Dedifferentiated amniotic fluid mesenchymal stem cell (primary cell): ENCODE results near the gene FCER1G.

Experiments
- DNase-seq: peaks from one replicate; pipeline ENCODE4 v3.0.0-alpha.2; 2016; ENCODE audit errors: extremely low spot score

The FCER1G gene

DNA sequence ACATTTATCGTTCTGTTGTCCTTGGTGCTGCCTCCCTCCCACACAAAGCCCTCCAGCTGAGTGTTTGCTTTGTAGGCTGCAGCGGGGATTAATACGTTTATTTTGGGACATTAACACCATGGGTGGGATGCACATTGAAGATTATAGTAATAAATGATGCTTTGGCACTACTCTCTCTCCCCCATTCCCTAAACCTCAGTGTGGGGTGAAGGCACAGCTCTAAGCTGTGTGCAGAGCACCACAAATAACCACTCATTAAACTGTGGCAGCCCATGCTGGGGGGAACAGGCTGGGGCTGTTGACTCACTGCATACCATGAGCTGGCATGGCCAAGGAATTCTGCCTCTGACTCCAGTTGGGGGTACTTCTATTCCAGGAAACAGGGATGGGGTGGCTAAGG lies 51.1 kb downstream of the FCER1G start:
- DNase-seq: no peak

GRCh38 chr1:161266836-161267235 lies 51.7 kb downstream of the FCER1G start:
- no peak for DNase-seq

DNA sequence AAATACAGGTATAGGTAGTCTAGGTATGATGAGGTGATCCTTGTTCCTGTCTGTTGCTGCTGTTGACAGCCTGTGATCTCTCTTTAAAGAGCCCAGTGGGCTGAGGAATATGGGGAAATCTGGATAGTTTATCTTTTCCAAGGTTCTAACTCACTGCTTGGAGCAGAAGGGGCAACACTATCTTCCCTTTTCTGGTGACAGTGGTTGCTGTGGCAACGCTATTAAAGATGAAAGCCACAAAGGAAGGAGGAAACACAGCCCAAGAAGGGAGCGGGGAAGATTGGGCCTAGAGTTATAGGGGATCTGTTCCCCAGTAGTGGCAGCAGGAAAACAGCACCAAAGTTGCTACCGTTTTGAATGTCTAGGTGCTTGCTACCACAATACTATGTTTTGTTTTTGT lies 52.2 kb downstream of the FCER1G start:
- no peak for DNase-seq
